Measurements from ENCODE around the gene UGT3A1. TPM values are rescaled to one million over a fixed set of nuclear protein-coding genes. Genes with fewer than 3 reads are reported as not detected.

Gene UGT3A1
- total RNA-seq, 1 experiment from 2014 or later: not detected

GRCh38 chr5:36009698-36010097 lies 18.5 kb upstream of the UGT3A1 start:
- CTCF ChIA-PET: no interaction called here
- DNase-seq (ENCODE audit: low read depth, low spot score): no peak
- no peaks in the 10 kb centered on the region for H3K9me2 ChIP-seq (ENCODE audit: insufficient read depth)
- H3K4me1 ChIP-seq (ENCODE audit: control insufficient read depth in 1 of 2, insufficient read depth in 2 of 2, low read length in 2 of 2): no peaks in the 10 kb centered on the region
- H3K36me3 ChIP-seq (ENCODE audit: control insufficient read depth in 1 of 2, insufficient read depth in 2 of 2, low read length in 2 of 2): no peaks in the 10 kb centered on the region
- H3K9ac ChIP-seq (ENCODE audit: low read length): no peak overlapping the region
- no peak overlapping the region for H3K27ac ChIP-seq (ENCODE audit: low read depth, low read length)
- H3K9me3 ChIP-seq (ENCODE audit: control insufficient read depth in 1 of 2, insufficient read depth in 1 of 2, low read depth in 1 of 2, low read length in 2 of 2): peaks cover 0 to 18% of the 10 kb centered on the region in 2 experiments; a peak in 1 of 4 replicates
- no peak overlapping the region for H3K4me2 ChIP-seq (ENCODE audit: low read length)
- H2AFZ ChIP-seq (ENCODE audit: low read depth, low read length, poor library complexity, severe bottlenecking): no peak overlapping the region
- intact Hi-C loops (cut with micrococcal nuclease): no loop called here
- H3K27me3 ChIP-seq (ENCODE audit: insufficient read depth, low read length): no peaks in the 10 kb centered on the region
- H3K79me2 ChIP-seq (ENCODE audit: insufficient read depth, low read length): no peaks in the 10 kb centered on the region
- H4K20me1 ChIP-seq (ENCODE audit: insufficient read depth): no peaks in the 10 kb centered on the region
- BruUV-seq (replicated peaks): no TSS peak
- RAD21 ChIA-PET (ENCODE audit: low non-redundant PET in 1 of 2, low total read pairs in 2 of 2, uncharacterized antibody in 2 of 2, unreplicated experiment in 2 of 2): no interaction called here
- no peak for TF ChIP-seq RAD21 (IDR thresholded peaks at IDR 0.05; ENCODE audit: low read depth)
- no peak for TF ChIP-seq EGR1 (IDR thresholded peaks at IDR 0.05; ENCODE audit: low read depth)
- TF ChIP-seq POLR2AphosphoS5 (IDR thresholded peaks at IDR 0.05; ENCODE audit: low read depth, low read length): no peak
- TF ChIP-seq SIN3A (IDR thresholded peaks at IDR 0.05; ENCODE audit: low read depth): no peak
- no peak overlapping the region for H3K4me3 ChIP-seq (replicated peaks in 1 of 2; ENCODE audit: low read depth in 1 of 2, low read length in 2 of 2)
- POLR2A ChIA-PET: no interaction called here
- ATAC-seq: no peak

GRCh38 chr5:36007366-36007765 lies 16.2 kb upstream of the UGT3A1 start:
- BruUV-seq (replicated peaks): no TSS peak
- ATAC-seq (no peak), DNase-seq (ENCODE audit: low read depth, low spot score) (no peak)
- no peak overlapping the region for H3K9ac ChIP-seq (ENCODE audit: low read length)
- H3K9me3 ChIP-seq (ENCODE audit: control insufficient read depth in 1 of 2, insufficient read depth in 1 of 2, low read depth in 1 of 2, low read length in 2 of 2): peaks cover 0 to 7% of the 10 kb centered on the region in 2 experiments; a peak in 1 of 4 replicates
- H2AFZ ChIP-seq (ENCODE audit: low read depth, low read length, poor library complexity, severe bottlenecking): no peak overlapping the region
- H3K9me2 ChIP-seq (ENCODE audit: insufficient read depth): no peaks in the 10 kb centered on the region
- POLR2A ChIA-PET: no interaction called here
- H3K4me1 ChIP-seq (ENCODE audit: control insufficient read depth in 1 of 2, insufficient read depth in 2 of 2, low read length in 2 of 2): no peaks in the 10 kb centered on the region
- H4K20me1 ChIP-seq (ENCODE audit: insufficient read depth): no peaks in the 10 kb centered on the region
- H3K79me2 ChIP-seq (ENCODE audit: insufficient read depth, low read length): no peaks in the 10 kb centered on the region
- CTCF ChIA-PET: no interaction called here
- no peak overlapping the region for H3K27ac ChIP-seq (ENCODE audit: low read depth, low read length)
- RAD21 ChIA-PET (ENCODE audit: low non-redundant PET in 1 of 2, low total read pairs in 2 of 2, uncharacterized antibody in 2 of 2, unreplicated experiment in 2 of 2): no interaction called here
- TF ChIP-seq EGR1 (IDR thresholded peaks at IDR 0.05; ENCODE audit: low read depth) (no peak), SIN3A (IDR thresholded peaks at IDR 0.05; ENCODE audit: low read depth) (no peak), CEBPB (IDR thresholded peaks at IDR 0.05; ENCODE audit: low read depth) (no peak), FOSL1 (IDR thresholded peaks at IDR 0.05; ENCODE audit: low read depth) (no peak), ATF3 (IDR thresholded peaks at IDR 0.05) (no peak), YY1 (IDR thresholded peaks at IDR 0.05; ENCODE audit: extremely low read depth, insufficient replicate concordance, low read depth, low read length) (no peak), CTCF (IDR thresholded peaks at IDR 0.05 in 2 of 3, conservative IDR thresholded peaks at IDR 0.05 in 1 of 3; ENCODE audit: borderline replicate concordance in 1 of 3, insufficient read depth in 1 of 3, low read depth in 2 of 3, low read length in 2 of 3) (no peak), TCF7L2 (IDR thresholded peaks at IDR 0.05; ENCODE audit: borderline replicate concordance, extremely low read depth, insufficient read depth, insufficient read length) (no peak), EZH2 (IDR thresholded peaks at IDR 0.05) (no peak), ELF1 (IDR thresholded peaks at IDR 0.05; ENCODE audit: borderline replicate concordance, low read depth) (no peak), ZNF274 (IDR thresholded peaks at IDR 0.05; ENCODE audit: low read depth, low read length) (no peak)
- no peaks in the 10 kb centered on the region for H3K36me3 ChIP-seq (ENCODE audit: control insufficient read depth in 1 of 2, insufficient read depth in 2 of 2, low read length in 2 of 2)
- H3K27me3 ChIP-seq (ENCODE audit: insufficient read depth, low read length): 0 out of 2 replicates have a peak, but pooled peaks cover 5% of the 10 kb centered on the region
- no peak overlapping the region for H3K4me3 ChIP-seq (replicated peaks in 1 of 2; ENCODE audit: low read depth in 1 of 2, low read length in 2 of 2)
- no peak overlapping the region for H3K4me2 ChIP-seq (ENCODE audit: low read length)
- intact Hi-C loops (cut with micrococcal nuclease): no loop called here
